Heart right ventricle (tissue), 16 donors: ENCODE data around the gene ACBD4. TPM values are rescaled to one million over a fixed set of nuclear protein-coding genes. Genes with fewer than 3 reads are reported as not detected.
A peak's percentile ranks its signal among the peaks of the same experiment; 100 is the strongest.

Experiments
- ATAC-seq, 8 donors: fragments of 200-7000 bp; cut with Tn5 transposase; one replicate each; pipeline ENCODE4 v1.9.1; 2020; ENCODE audit warnings: mild to moderate bottlenecking in 8 of 8, moderate library complexity in 8 of 8, moderate number of reproducible peaks in 1 of 8
- DNase-seq, 2 donors: peaks; one replicate each; pipeline ENCODE4 v3.0.0-alpha.2; 2020
- H3K27ac ChIP-seq, 10 donors: fragments of 200-600 bp; sonication (generic) in 2 of 10; one replicate each; pipeline versions ENCODE4 v1.5.0 to v1.8.0; 2020 to 2022; ENCODE audit warnings: mild to moderate bottlenecking in 3 of 10
- H3K27me3 ChIP-seq, 7 donors: fragments of 200-600 bp; one replicate each; pipeline ENCODE4 v1.8.0; 2021 to 2022; ENCODE audit warnings: mild to moderate bottlenecking in 2 of 7
- H3K36me3 ChIP-seq, 9 donors: fragments of 200-600 bp; sonication (generic) in 1 of 9; one replicate each; pipeline versions ENCODE4 v1.5.0 to v1.8.0; 2020 to 2022; ENCODE audit warnings: mild to moderate bottlenecking in 2 of 9
- H3K4me1 ChIP-seq, 9 donors: fragments of 200-600 bp; sonication (generic) in 1 of 9; one replicate each; pipeline versions ENCODE4 v1.5.0 to v1.8.0; 2020 to 2022; ENCODE audit warnings: mild to moderate bottlenecking in 4 of 9
- H3K4me3 ChIP-seq, 10 donors: fragments of 200-600 bp; sonication (generic) in 2 of 10; one replicate each; pipeline versions ENCODE4 v1.5.0 to v1.8.0; 2020 to 2022; ENCODE audit warnings: mild to moderate bottlenecking in 7 of 10, moderate library complexity in 2 of 10
- H3K9me3 ChIP-seq, 11 donors: fragments of 200-600 bp in 10 of 11; sonication (generic) in 2 of 11; one replicate each; pipeline versions ENCODE4 v1.5.0 to v1.8.0; 2013 to 2022; ENCODE audit warnings: mild to moderate bottlenecking in 2 of 11, control low read depth in 1 of 11, moderate library complexity in 1 of 11
- CTCF ChIP-seq, 9 donors: fragments of 200-600 bp; sonication (generic) in 2 of 9; IDR thresholded peaks; one replicate each; pipeline versions ENCODE4 v1.5.0 to v1.8.0; 2021 to 2022; ENCODE audit warnings: antibody characterized with exemption in 9 of 9, mild to moderate bottlenecking in 5 of 9, moderate library complexity in 1 of 9
- WGBS, 2 donors: extraction: QIAGEN DNeasy Blood & Tissue Kit; methylation state at CpG; one replicate each; pipeline ENCODE4 v1.1.7; 2013; ENCODE audit warnings: inconsistent platforms in 1 of 2; 5-methylcytosine and 5-hydroxymethylcytosine counted together
- intact Hi-C, 10 donors: fragments of 100-400 bp; cut with DNase I; formaldehyde crosslinking; loops; one replicate each; pipeline versions ENCODE4 v1.11.1 to v1.14.2; 2022
- polyA plus RNA-seq, 2 donors: library from polyadenylated mRNA; stranded (reverse); fragments of 200-250 nt; gene quantifications; one replicate each; pipeline ENCODE4 v1.2.3, GENCODE V29; 2013
- total RNA-seq, 10 donors: library from RNA; stranded (reverse); fragmentation: NEBNext Ultra II Directional in 3 of 10; extraction: Animal tissue kit (Norgen Biotek cat#: 25700) in 3 of 10; gene quantifications; one replicate each; pipeline versions ENCODE4 v1.2.1 to v1.2.4, GENCODE V29; 2021 to 2023
- donor health status: Arrhythmogenic right ventricular cardiomyopathy.
- donor health status: ischemic (EF 13 %, LVEDD 7.1; RV severe dilation, severe dysfunction).
- donor health status: healthy with polysubstance abuse.
- donor health status: DM: no; HTN: yes; CAD: no.
- donor health status: DM: no; HTN: no; CAD: no.
- donor health status: ischemic (EF 25% LVEDD 6.9; RV normal size, moderate dysfunction).
- donor health status: ischemic (EF 25% LVEDD 5.7; RV mildly dilated, moderate dysfunction).
- donor health status: healthy.
- donor health status: DM: yes; HTN: yes; CAD: no.
- donor health status: Ischemic cardiomyopathy.
- donor health status: ischemic (EF 35%, LVEDD 5.7; RV mildly dilated, moderate dysfunction).
- donor health status: nonischemic (EF 11% LVEDD 7.7; RV severe dilation, severe dysfunction).
- donor health status: DM: yes; HTN: yes; CAD: no.
- donor health status: PGD.
- donor health status: ischemic (EF 29% LVEDD 5.4; RV normal size, mild dysfunction).
- donor health status: nonischemic (EF 23%, LVEDD 6.1; RV moderate dilation, normal function).

Gene ACBD4
- total and polyA plus RNA-seq, 12 donors = 4.2 to 16.7 (median 7.3) TPM

- Histone ChIP-seq H3K4me1 (peaks cover 43 to 83% (median 71%) of the 10 kb centered on the region in 9 donors), H3K27ac (peak overlapping the region; percentile 57 to 97 (median 88)), H3K27me3 (no peaks in the 10 kb centered on the region), H3K4me3 (peak overlapping the region in 4 of 10 donors; percentile 5 to 31 (median 14)), H3K36me3 (no peaks in the 10 kb centered on the region), H3K9me3 (no peaks in the 10 kb centered on the region)
- ATAC-seq (peak; percentile 9 to 41 (median 21)), DNase-seq (peak; percentile 63 to 76)
- no peak for TF ChIP-seq CTCF (IDR thresholded peaks at IDR 0.05)
- 24 to 26% methylated on average over 20 of the region's 20 CpGs for whole genome bisulfite sequencing, 2 donors
- intact Hi-C loops = loop anchor here in 1 of 10 donors (10.0 kb wide), 1 partner anchor 353 kb away; no protein-coding TSS in a partner anchor
Observed at GRCh38 chr17:45127548-45128300, 7.8 kb upstream of the ACBD4 start.

- no peak for ATAC-seq
- Histone ChIP-seq H3K4me1 (peaks cover 43 to 83% (median 73%) of the 10 kb centered on the region in 9 donors), H3K4me3 (peak overlapping the region in 2 of 10 donors; percentile 5 to 31), H3K27me3 (no peaks in the 10 kb centered on the region), H3K36me3 (no peaks in the 10 kb centered on the region), H3K9me3 (no peaks in the 10 kb centered on the region), H3K27ac (peak overlapping the region; percentile 57 to 97 (median 88))
- WGBS, 2 donors = 75 to 80% methylated on average over 5 of the region's 5 CpGs
- intact Hi-C loops = loop anchor here in 1 of 10 donors (10.0 kb wide), 1 partner anchor 354 kb away; no protein-coding TSS in a partner anchor
- no peak for TF ChIP-seq CTCF (IDR thresholded peaks at IDR 0.05)
- no peak for DNase-seq
Observed at GRCh38 chr17:45128331-45128730, 7.2 kb upstream of the ACBD4 start.

GRCh38 chr17:45128989-45129388 lies 6.5 kb upstream of the ACBD4 start:
- intact Hi-C loops = loop anchor here in 1 of 10 donors (10.0 kb wide), 1 partner anchor 354 kb away; no protein-coding TSS in a partner anchor
- H3K27ac ChIP-seq = peak overlapping the region in 9 of 10 donors; percentile 59 to 97 (median 88)
- peaks cover 40 to 77% (median 67%) of the 10 kb centered on the region in 9 donors for H3K4me1 ChIP-seq
- no peak for ATAC-seq
- no peaks in the 10 kb centered on the region for H3K27me3 ChIP-seq
- 98% methylated on average over 2 of the region's 2 CpGs for WGBS, 2 donors
- no peaks in the 10 kb centered on the region for H3K9me3 ChIP-seq
- no peak for DNase-seq
- no peaks in the 10 kb centered on the region for H3K36me3 ChIP-seq
- no peak overlapping the region for H3K4me3 ChIP-seq
- no peak for TF ChIP-seq CTCF (IDR thresholded peaks at IDR 0.05)

- WGBS, 2 donors = 44 to 54% methylated on average over 10 of the region's 10 CpGs
- no peaks in the 10 kb centered on the region for H3K27me3 ChIP-seq
- no peak for TF ChIP-seq CTCF (IDR thresholded peaks at IDR 0.05)
- DNase-seq (peak in 1 of 2 donors; percentile 45), ATAC-seq (peak in 4 of 8 donors; percentile 3 to 25 (median 10))
- H3K27ac ChIP-seq = peak overlapping the region in 9 of 10 donors; percentile 59 to 97 (median 88)
- intact Hi-C loops = loop anchor here in 1 of 10 donors (10.0 kb wide), 1 partner anchor 355 kb away; no protein-coding TSS in a partner anchor
- no peaks in the 10 kb centered on the region for H3K9me3 ChIP-seq
- peaks cover 35 to 72% (median 62%) of the 10 kb centered on the region in 9 donors for H3K4me1 ChIP-seq
- no peak overlapping the region for H3K4me3 ChIP-seq
- H3K36me3 ChIP-seq = no peaks in the 10 kb centered on the region
Observed at GRCh38 chr17:45129426-45129939, 6.0 kb upstream of the ACBD4 start.
